Ovary (tissue), 3 donors: ENCODE measurements around the gene XPNPEP3.

Experiments used
- CTCF ChIP-seq, 3 donors: fragments of 450-650 bp in 2 of 3; fragments of 200-600 bp in 1 of 3; IDR thresholded peaks; one replicate each; pipeline versions ENCODE4 v1.5.1 to v1.8.0; 2016 to 2022; ENCODE audit warnings: antibody characterized with exemption in 3 of 3, mild to moderate bottlenecking in 1 of 3
- EP300 ChIP-seq: sonication (generic); formaldehyde crosslinking; IDR thresholded peaks from one replicate; pipeline ENCODE4 v1.6.1; 2017; ENCODE audit warnings: antibody characterized with exemption
- POLR2A ChIP-seq: fragments of 450-650 bp; IDR thresholded peaks from one replicate; pipeline ENCODE4 v1.6.1; 2017; ENCODE audit warnings: antibody characterized with exemption, mild to moderate bottlenecking, moderate library complexity
- donor health status: DM: no; HTN: no; CAD: no.

- TF ChIP-seq CTCF (IDR thresholded peaks at IDR 0.05) (no peak), EP300 (no peak), POLR2A (no peak)
Observed at GRCh38 chr22:40877488-40877887, 20.5 kb downstream of the XPNPEP3 start.
